ENCODE results near the gene GRIN3B.
A peak's percentile ranks its signal among the peaks of the same experiment; 100 is the strongest.

GRIN3B gene

DNA sequence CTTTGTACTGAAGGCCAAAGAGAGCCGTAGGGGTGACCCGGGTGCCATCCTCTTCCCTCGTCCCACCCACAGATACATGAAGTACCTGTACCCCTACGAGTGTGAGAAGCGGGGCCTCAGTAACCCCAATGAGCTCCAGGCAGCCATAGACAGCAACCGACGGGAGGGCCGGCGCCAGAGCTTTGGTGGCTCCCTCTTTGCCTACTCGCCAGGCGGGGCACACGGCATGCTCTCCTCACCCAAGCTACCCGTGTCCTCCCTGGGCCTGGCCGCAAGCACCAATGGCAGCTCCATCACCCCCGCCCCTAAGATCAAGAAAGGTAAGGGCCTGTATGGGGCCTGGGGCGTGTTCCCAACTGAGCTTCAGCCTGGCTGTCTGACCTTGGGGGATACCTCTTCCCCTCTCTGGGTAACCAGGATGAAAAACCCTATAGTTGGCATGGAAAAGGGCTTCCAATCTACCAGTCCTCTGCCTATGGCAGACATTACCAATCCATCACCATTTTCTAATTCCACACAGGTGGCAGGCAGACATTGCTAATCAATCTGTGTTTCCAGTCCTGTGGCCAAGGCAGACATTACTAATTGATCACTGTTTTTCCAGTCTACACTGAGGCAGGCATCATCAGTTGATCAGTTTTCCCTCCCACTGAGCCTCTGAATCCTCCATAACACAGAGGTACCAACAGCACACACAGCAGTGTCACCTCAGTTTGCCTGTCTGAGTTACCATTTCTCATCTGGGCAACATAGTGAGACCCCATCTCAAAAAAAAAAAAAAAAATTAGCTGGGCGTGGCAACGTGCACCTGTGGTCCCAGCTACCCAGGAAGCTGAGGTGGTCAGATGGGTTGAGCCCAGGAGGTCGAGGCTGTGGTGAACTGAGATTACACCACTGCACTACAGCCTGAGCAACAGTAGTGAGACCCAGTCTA is 35.2 kb upstream of the GRIN3B start:
- no peak for ATAC-seq
- DNase-seq = no peak

DNA sequence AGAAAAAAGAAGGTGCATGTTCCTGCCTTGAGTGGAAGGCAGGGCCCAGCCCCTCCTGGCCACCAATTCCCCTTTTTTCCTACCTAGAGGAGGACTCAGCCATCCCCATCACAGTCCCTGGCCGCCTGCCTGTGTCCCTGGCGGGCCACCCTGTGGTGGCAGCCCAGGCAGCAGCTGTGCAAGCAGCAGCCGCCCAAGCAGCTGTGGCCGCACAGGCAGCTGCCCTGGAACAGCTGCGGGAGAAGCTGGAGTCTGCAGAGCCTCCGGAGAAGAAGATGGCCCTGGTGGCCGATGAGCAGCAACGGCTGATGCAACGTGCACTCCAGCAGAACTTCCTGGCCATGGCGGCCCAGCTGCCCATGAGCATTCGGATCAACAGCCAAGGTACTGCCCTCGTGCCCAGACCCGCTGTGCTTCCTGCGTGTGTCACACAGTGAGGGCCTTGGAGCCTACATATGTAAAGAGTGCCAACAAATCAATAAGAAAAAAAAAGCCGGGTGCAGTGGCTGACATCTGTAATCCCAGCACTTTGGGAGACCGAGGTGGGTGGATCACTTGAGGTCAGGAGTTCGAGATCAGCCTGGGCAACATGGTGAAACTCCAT is 33.6 kb upstream of the GRIN3B start:
- DNase-seq (no peak), ATAC-seq (no peak)

DNA sequence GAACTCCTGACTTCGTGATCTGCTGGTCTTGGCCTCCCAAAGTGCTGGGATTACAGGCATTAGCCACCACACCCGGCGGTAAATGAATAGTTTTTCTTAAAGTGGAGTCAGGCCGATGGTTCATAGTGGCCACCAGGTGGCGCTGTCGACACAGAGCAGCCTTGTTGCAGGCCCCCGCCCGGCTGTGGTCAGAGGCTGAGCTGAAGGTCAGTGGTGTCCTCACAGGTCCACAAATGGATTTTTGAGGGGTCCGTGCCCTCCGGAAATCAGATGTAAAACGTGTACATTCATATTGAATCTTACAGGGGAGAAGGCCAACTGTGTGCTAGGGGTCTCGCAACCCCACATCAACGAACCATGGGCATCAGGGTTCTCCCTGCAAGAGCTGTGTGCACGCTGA is 29.5 kb upstream of the GRIN3B start:
- DNase-seq (no peak), ATAC-seq (no peak)

DNA sequence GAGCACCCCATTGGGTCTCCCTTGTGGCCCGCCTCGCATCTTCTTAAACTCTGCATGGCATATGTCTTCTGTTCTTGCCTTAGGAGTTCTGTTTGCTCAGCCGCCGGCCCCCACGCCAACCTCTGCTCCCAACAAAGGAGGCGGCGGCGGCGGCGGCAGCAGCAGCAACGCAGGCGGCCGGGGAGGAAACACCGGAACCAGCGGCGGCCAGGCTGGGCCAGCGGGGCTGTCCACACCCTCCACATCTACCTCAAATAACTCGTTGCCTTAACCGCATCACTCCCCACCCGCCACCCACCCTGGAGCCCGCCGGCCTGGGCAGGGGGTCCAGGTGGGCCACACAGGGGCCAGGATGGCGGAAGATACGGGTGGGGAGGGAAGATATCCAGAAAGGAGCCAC is 28.4 kb upstream of the GRIN3B start:
- ATAC-seq (no peak), DNase-seq (no peak)

DNA sequence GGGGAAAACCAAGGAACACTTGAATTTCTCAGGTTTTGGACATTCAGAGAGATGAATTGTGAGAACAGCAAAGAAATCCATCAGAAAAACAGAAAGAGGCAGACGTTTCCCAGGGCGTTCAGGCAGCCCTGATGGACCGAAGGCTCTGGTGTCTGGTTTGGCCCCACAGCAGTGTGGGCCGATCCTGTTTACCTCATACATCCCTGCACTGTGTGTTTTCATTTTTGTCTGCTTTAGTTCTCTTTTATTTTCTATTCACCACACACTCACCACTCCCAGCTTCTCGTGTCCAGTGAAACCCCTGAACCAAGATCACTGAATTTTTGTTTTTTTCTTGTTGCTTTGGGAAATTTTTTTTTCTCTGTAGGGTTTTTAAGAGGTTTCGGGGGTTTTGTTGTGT is 27.9 kb upstream of the GRIN3B start:
- DNase-seq (no peak), ATAC-seq (no peak)

DNA sequence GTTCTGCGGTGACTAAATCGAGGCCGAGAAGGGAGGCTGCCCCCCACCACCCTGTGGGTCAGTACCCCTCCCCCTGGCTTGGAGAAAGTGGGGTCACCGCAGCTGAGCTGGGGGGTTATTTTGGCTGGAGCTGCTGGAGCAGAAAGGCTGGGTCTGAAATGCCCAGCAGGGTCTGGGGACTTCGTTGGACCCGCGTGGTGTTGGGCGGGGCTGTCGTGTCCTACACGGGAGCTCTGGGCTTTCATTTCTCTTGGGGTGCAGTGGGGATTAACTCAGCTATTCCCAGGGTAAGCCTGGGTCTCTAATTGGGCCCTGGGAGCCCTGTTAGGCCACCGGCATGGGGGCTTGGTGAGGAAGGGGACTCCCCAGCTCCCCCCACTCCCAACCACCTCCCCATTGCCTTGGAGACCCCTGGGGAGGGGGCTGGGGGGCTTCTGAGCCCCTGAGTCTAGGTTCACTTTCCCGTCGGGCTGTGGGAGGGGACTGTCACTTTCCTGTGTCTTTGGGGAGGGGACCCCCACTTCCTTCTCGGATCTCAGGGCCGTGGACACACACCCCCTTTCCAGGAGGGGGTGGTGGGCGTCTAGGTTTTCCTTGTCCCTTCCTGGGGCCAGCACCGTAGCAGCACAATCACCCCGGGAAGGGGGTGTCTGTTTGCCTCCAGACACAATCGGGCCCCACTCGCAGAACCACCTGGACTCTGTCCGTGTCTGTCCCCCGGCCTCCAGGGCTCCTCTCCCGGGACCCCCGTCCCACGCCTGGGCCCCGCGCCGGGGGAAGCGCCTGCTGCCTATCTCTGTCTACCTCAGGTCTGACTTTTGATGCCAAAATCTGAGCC is 26.3 kb upstream of the GRIN3B start:
- DNase-seq (no peak), ATAC-seq (no peak)

DNA sequence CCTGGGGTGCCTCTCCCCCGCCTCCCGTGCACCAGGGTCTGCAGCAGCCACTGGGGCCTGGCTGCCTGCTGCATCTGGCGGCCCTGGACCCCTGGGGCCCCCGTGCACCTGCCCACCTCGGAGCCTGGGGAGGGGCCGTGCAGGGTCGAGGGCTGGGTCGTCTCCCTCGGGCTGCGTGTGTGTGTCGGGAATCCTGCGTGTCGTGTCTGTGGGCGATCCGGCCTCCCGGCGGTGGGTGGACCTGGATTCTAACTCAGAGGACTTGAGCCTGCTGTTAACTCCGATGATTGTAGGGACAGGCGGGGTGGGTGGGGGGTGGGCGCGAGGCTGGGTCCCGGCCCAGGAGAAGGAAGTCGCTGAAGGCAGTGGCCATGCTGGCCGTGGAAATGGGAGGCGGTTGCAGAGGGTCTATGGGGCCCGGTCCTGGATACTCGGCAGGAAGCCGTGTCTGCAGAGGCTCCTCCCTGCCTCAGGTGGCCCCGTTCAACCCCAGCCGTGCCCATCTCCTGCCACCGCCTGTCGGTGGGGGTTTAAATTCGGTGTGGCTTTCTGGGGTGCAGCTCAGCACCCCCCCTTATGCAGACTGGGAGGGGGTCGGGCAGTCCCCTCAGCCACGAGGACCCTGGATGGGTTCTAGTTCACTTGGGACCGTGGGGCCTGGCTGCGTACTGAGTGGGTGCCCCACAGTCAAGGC is 25.5 kb upstream of the GRIN3B start:
- DNase-seq (no peak), ATAC-seq (no peak)

DNA sequence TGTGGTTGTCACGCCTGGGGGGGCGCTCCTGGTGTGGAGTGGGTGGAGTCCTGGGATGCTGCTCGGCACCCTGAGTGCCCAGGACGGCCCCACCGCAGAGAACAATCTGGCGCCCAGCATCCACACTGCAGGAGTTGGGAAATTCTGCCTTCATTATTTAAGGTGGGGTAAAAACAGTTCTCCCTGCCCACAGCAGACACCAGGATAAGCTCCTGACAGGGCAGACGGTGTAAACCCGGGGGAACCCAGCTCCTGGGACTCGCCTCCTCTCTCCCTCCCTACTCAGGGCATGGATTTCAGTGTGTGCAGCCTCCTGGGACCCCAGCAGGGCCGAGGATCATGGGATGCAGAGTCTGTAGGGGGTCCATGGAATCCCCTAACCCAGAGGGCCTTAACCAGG is 23.7 kb upstream of the GRIN3B start:
- ATAC-seq = no peak
- no peak for DNase-seq

DNA sequence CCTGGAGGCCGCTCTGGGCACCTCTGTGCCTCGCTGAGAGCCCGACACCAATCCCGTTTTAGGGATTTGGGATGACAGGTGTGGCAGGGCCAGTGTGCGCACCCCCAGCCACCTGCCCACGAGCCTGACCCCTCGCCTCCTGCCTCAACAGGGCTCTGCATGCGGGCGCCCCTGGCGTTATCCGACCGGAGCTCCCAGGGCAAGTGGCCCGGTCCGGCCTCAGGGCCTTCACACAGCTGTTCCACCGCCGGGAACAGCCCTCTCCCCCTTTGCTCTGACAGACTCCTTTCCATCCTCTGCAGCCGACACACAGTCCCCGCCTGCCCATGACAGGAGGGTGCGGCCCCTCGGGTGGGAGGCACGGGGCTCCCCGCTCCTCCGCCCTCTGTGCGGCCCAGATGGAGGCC is 23.2 kb upstream of the GRIN3B start:
- ATAC-seq (no peak), DNase-seq (no peak)

DNA sequence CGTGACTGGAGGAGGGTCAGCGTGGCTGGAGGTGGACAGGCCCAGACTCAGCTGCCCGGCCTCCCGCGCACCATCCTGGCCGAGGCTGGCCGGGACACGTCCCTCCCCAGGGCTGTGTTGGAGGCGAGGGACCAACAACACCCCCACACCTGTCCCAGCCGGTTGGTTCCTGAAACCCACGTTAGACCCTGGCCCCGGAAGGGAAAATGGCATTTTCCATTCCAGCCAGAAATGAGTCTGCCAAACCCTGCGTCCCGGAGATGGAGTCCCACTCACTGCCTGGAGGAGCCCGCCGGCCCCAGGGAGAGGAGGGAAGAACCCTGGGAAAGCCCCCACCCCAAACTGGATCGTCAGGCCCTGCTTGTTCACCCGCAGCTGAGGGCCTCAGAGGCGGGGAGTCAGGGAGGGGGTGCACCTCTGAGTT is 20.9 kb upstream of the GRIN3B start:
- DNase-seq (no peak), ATAC-seq (no peak)

DNA sequence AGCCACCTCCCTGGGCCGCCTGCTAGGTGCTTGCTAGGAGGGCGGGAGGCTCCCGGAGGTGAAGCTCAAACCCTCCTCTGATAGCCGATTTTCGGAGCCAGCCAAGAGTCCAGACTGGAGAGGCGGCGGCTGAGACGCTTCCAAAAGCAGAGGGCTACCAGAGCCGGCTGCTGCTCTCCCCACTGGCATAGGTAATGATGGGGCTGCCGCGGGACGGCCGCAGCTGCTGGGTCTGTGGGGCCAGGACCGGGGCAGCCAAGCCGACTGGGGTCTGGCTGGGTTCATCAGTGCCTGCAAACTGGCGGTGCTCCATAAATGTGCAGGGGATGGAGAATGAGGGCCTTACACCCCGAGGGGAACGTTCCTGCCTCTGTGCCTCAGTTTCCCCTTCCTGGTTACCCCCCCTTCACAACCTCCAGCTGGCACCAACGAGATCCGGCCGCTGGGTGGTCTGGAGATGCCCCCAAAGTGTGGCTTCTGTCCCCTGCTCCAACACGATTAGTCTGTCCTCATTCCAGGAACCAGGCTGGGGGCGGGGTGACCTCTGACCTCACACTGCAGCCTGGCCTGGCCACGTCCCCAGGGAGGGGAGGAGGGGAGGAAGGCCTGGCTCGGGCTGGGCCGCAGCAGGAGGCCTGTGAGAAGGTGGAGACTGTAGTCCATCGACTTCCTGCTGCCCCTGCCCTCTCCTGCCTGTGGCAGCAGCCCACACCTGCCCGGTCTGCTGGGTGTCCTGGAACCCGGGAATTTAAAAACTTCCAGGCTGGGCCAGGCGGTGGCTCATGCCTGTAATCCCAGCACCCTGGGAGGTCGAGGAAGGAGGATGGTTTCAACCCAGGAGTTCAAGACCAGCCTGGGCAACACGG is 19.9 kb upstream of the GRIN3B start:
- no peak for DNase-seq

DNA sequence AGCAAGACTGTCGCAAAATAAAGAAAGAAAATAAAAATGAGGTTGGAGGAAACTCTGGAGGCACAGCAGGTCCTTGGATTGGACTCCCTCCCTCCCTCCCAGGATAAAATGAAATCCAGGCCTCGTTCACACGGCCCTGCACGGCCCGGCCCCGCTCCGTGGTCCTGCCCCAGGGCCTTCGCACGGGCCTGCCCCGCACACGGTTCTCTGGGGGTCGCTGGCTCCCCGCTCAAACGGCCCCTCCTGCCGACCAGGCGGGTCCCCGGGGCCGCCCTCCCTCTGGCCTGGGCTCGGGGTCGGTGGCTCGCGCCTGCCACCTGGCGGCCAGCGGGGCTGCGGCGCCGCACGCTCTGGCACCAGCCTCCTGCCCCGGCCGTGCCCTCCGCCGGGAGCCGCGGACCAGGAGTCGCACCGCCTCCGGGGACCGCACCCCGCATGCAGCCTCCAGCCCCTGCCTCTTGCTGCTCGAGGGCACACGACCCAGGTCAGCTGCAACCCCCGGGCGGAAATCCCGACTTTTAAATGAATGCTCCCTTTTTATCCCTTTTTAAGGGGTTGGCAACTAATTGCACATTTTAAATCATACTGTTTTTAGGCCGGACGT is 17.6 kb upstream of the GRIN3B start:
- ATAC-seq = peak; percentile 84
- DNase-seq = peak; percentile 89

More for the DNA sequence above, 19.9 kb upstream of the GRIN3B start:
- no peak for ATAC-seq

DNA sequence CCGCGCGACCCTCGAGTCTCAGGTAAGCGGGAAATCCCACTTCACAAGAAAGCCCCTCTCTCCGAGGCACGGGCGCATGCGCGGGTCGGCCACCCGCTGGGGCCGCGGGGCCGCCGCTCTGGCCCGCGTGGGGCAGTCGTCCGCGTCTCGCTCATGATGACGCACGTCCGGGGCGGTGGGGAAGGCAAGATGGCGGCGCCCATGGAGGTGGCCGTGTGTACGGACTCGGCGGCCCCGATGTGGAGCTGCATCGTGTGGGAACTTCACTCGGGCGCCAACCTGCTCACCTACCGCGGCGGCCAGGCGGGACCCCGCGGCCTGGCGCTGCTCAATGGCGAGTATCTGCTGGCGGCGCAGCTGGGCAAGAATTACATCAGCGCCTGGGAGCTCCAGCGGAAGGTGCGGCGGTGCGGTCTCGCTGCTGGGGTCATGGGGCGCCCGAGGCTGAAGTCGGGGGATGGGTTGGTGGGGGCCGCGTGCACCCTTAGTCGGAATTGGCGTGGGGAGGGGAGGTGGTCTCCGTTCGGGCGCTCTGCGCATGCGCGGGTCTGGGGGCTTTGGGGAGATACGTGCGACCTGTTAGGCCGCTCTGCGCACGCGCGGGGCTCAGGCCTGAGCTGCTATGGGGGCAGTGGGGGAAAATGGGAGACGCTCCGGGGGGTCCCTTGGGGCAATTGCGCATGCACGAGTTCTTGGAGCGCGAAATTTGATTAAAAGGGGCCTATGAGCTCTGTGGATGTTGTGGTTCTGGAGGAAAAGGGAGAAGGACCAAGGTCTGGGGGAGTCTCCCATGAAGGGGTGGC is 15.9 kb upstream of the GRIN3B start, which contains the start of gene WDR18:
Gene WDR18 (plus strand): TSS at position 181 of the 803 bp plus-strand sequence. CDS start 9 bp downstream, at position 190.
- DNase-seq = peak; percentile 95
- ATAC-seq = peak; percentile 86

DNA sequence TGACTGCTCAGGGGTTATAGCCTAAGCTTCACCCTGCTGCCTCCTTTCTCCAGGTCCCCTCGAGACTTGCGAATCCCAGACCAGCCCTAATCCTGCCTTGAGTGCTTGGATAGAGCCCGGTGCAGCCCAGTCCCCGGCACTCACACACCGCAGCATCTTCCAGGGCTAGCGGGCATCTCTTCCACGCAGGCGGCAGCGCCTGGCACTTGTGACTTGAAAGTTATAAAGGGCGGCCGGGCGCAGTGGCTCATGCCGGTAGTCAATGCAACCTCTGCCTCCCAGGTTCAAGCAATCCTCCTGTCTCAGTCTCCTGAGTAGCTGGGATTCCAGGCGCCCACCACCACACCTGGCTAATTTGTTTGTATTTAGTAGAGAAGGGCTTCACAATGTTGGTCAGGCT is 14.1 kb upstream of the GRIN3B start:
- ATAC-seq (no peak), DNase-seq (no peak)

DNA sequence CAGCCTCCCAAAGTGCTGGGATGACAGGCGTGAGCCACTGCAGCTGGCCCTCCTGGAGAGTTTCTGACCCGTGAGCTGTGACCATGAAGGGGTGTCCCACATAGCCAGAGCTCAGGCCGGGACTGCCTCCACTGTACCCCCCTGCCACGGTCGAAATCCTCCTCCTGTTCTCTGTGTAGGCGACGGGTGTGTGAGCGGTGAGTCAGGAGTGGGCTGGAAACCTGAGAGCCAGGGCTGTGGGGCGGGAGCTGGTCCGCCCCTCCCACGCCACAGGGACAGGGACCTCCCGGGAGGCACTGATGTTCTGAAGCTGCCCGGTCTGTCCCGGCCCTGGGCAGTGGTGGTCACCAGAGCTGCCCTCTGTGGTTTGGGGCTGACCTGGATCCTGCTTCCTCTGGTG is 12.1 kb upstream of the GRIN3B start:
- ATAC-seq (no peak), DNase-seq (no peak)

DNA sequence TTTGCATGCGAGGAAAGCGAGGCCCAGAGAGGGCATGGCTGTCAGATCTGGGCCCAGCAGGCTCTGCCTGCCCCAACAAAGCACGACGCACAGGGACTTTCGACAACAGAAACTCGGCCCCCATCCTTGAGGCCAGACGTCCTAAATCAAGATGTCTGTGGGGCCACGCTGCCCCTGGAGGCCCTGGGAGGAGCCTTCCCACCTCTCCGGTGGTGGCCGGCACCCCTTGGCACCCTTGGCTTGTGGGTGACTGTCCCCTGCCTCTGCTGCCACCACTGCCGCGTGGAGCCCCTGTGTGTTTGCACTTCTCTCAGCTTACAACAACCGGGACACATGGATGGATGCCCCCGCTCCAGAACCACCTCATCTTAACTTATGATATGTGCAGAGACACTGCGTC is 11.7 kb upstream of the GRIN3B start:
- ATAC-seq (no peak), DNase-seq (no peak)

DNA sequence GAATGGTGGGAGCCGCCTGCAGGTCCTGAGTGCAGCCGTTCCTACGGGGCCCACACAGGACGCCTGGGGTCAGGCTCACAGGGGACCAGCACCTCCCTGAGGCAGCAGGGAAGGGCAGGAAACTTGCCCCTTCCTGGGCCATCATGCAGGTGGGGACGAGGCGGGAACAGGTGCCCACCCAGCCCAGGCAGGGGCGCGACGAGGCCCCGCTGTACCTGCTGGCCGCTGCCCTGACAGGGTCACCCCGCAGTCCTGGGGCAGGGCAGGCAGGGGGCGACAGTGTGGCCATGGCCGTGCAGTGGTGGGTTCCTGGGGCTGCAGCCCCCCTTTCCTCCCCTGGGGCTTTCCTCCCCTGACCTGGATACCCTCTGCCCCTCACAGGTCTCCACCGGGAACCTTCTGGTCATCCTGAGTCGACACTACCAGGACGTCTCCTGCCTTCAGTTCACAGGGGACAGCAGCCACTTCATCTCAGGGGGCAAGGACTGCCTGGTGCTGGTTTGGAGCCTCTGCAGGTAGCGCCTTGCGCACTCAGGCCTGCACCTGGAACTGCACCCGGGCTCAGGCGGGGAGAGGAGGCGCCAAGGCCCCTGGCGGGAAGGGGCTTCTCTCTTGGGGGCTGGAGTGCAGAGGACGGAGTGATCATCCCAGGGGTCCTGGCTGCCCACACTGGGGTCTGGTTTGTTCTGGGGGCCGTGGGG is 10.7 kb upstream of the GRIN3B start:
- no peak for DNase-seq
- ATAC-seq = no peak

DNA sequence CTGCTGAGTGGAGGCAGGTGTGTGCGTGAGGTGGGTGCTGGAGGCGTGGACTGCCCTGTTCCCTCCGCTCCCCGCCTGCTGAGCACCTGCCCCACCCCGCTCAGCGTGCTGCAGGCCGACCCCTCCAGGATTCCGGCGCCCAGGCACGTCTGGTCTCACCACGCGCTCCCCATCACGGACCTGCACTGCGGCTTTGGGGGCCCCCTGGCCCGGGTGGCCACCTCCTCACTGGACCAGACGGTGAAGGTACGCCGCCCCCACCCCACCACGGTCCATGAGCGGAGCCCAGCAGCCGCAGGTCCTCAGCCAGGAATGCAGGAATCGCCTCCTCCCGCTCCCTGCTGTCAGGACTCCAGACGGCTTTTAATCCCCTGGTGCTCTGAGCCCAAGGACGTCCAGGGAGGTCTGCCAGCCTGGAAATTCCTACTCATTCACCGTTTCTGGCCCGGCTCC is 10.1 kb upstream of the GRIN3B start:
- ATAC-seq = no peak
- no peak for DNase-seq

DNA sequence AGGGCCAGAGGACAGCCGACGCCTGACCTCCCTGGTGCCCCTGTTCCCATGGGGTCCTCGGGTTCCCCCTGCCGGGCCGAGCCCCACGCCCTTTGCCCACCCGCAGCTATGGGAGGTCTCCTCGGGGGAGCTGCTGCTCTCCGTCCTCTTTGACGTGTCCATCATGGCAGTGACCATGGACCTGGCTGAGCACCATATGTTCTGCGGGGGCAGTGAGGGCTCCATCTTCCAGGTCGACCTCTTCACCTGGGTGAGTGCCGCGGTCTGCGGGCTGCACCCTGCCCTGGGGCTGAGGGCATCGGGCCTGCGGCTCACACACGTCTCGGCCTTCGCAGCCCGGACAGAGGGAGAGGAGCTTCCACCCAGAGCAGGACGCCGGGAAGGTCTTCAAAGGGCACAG is 9.5 kb upstream of the GRIN3B start:
- ATAC-seq (no peak), DNase-seq (no peak)

Measured in stimulated activated naive CD8-positive, alpha-beta T cell treated with anti-CD3 and anti-CD28 coated beads, Interleukin-15, Interleukin-2, amounts not matched to agents 100 U/mL and 50 U/mL, for 24 hours (primary cell).